Measurements from ENCODE around the gene BPIFB6. TPM values are rescaled to one million over a fixed set of nuclear protein-coding genes. Genes with fewer than 3 reads are reported as not detected.

The BPIFB6 gene
- total and polyA plus RNA-seq, 2 of the 4 experiments (the other 2 are of a cell fraction): not detected

DNA sequence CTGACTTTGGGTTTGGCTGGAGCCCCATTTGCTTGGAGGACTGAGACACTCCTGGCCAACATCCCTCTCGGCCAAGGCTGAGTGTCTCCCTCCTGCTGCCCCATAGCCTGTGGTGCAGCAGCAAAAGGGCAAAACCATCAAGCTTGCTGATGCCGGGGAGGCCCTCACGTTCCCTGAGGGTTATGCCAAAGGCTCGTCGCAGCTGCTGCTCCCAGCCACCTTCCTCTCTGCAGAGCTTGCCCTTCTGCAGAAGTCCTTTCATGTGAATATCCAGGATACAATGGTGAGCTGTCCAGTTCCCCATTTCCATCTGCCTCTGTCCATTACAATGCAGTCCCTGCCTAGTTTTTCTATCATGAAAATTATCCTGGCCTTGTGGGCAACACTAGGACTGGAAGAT, 6.0 kb downstream of the BPIFB6 start:
- Histone ChIP-seq H2BK5ac (ENCODE audit: low read depth, low read length, poor library complexity, severe bottlenecking) (no peak overlapping the region), H3K27ac (ENCODE audit: insufficient read depth, low read length) (no peak overlapping the region), H3K36me3 (ENCODE audit: control insufficient read depth, insufficient read depth, low read length) (no peaks in the 10 kb centered on the region), H3K23ac (ENCODE audit: low read depth, low read length) (no peak overlapping the region), H2BK20ac (ENCODE audit: low read depth, low read length) (no peak overlapping the region), H3K79me1 (ENCODE audit: low read depth in 1 of 2, low read length in 2 of 2) (no peaks in the 10 kb centered on the region), H2AFZ (replicated peaks; ENCODE audit: low read length, poor library complexity) (no peak overlapping the region), H4K91ac (ENCODE audit: insufficient read depth, low read depth, low read length) (no peak overlapping the region), H2BK120ac (ENCODE audit: low read depth, low read length) (no peak overlapping the region), H3K9me3 (ENCODE audit: control insufficient read depth, insufficient read depth, low read length) (no peaks in the 10 kb centered on the region), H3K9ac (ENCODE audit: low read depth, low read length) (no peak overlapping the region), H2AK9ac (replicated peaks; ENCODE audit: low read depth, low read length, poor library complexity) (no peak overlapping the region), H3K4me3 (ENCODE audit: insufficient read depth, low read depth, low read length) (no peak overlapping the region), H3K27me3 (ENCODE audit: control insufficient read depth, insufficient read depth, low read length) (no peaks in the 10 kb centered on the region; the same call in 1 of the 2 replicates), H3K9me1 (ENCODE audit: insufficient read depth, low read length) (no peaks in the 10 kb centered on the region), H2BK15ac (ENCODE audit: low read depth, low read length) (no peak overlapping the region), H2AK5ac (ENCODE audit: low read depth, low read length) (no peak overlapping the region), H4K8ac (ENCODE audit: low read depth in 2 of 2, low read length in 2 of 2) (no peak overlapping the region), H3K56ac (ENCODE audit: extremely low read depth, insufficient read depth, low read length) (no peak overlapping the region), H3K4me1 (ENCODE audit: control insufficient read depth, insufficient read depth, low read length) (no peaks in the 10 kb centered on the region), H3K4ac (ENCODE audit: low read depth, low read length) (no peak overlapping the region), H3K18ac (ENCODE audit: low read depth, low read length) (no peak overlapping the region), H4K5ac (ENCODE audit: low read depth, low read length) (no peak overlapping the region), H3K4me2 (ENCODE audit: low read depth, low read length) (no peak overlapping the region), H3K14ac (replicated peaks; ENCODE audit: low read depth, low read length) (no peak overlapping the region), H4K20me1 (ENCODE audit: insufficient read depth, low read length) (no peaks in the 10 kb centered on the region)
- ATAC-seq (ENCODE audit: low read depth): no peak
- dilution Hi-C loops (cut with HindIII; ENCODE audit: low sequenced_read_pairs, unreplicated experiment): no loop called here
- no peak for DNase-seq
- ChIA-PET POLR2A (ENCODE audit: unreplicated experiment) (no interaction called here), CTCF (no interaction called here)
- intact Hi-C loops (cut with micrococcal nuclease): no loop called here
- no TSS peak for BruUV-seq (replicated peaks)
- in situ Hi-C loops (cut with MboI; ENCODE audit: low sequenced_read_pairs): no loop called here
- WGBS, 2 experiments (ENCODE audit: extremely low coverage in 2 of 2, insufficient read length in 1 of 2): 17% methylated on average over 5 of the region's 5 CpGs; no CpG with 5 or more reads in 1 of the 2 experiments
- no peak for TF ChIP-seq NFE2L2 (IDR thresholded peaks at IDR 0.05; ENCODE audit: low read depth, low read length)
- no peak for TF ChIP-seq BHLHE40 (IDR thresholded peaks at IDR 0.05; ENCODE audit: low read depth, low read length)
- TF ChIP-seq MAFK (IDR thresholded peaks at IDR 0.05; ENCODE audit: low read depth, low read length): no peak
- no peak for TF ChIP-seq SMC3 (IDR thresholded peaks at IDR 0.05; ENCODE audit: low read depth, low read length)

Data from IMR-90 (cell line).